ENCODE data around the gene JAKMIP3.

GRCh38 chr10:132036887-132037675 lies 28.7 kb upstream of the JAKMIP3 start:
- no peak for TF ChIP-seq CTCF (conservative IDR thresholded peaks at IDR 0.05; ENCODE audit: low read depth, low read length)
- TF ChIP-seq EZH2phosphoT487 (IDR thresholded peaks at IDR 0.05; ENCODE audit: borderline replicate concordance, low read length) = peak; percentile 31; the same call in 1 of the 2 replicates

Data from PC-3 (cell line).